Panc1 (cell line): ENCODE data around the gene PRKG1. TPM values are rescaled to one million over a fixed set of nuclear protein-coding genes. Genes with fewer than 3 reads are reported as not detected.
"Not testable (repeated sequence)": the region's sequence is repeated elsewhere in the genome, so short reads cannot be mapped to it uniquely, and the experiment has no call there.

ENCODE experiments used
- ATAC-seq: fragments of 200-7000 bp; cut with Tn5 transposase; 2 replicates; pipeline ENCODE4 v1.9.1; 2020; ENCODE audit warnings: mild to moderate bottlenecking, moderate library complexity
- BruUV-seq: library from RNA; stranded (reverse); fragments of 400-500 nt; replicated peaks from 2 replicates; lab custom pipeline; 2021; lab: Mats Ljungman, UMichigan
- CTCF ChIA-PET: fragments of 300-600 bp; sonication (Branson Sonifier 250); formaldehyde crosslinking; loops from one replicate; lab custom pipeline; 2022; ENCODE audit warnings: antibody characterized with exemption; lab: Charles Lee
- POLR2A ChIA-PET: fragments of 300-600 bp; sonication (Branson Sonifier 250); formaldehyde crosslinking; loops from one replicate; lab custom pipeline; 2022; ENCODE audit warnings: antibody characterized with exemption; lab: Charles Lee
- DNase-seq: peaks from one replicate; pipeline ENCODE4 v3.0.0-alpha.2; 2010; ENCODE audit warnings: low read depth, low spot score
- H3K27ac ChIP-seq: 2 replicates; pipeline ENCODE4 v1.5.1; 2011; ENCODE audit warnings: mild to moderate bottlenecking, low read length, inconsistent platforms
- H3K27me3 ChIP-seq: fragments of 200-500 bp; sonication (Bioruptor generic); 2 replicates; pipeline ENCODE4 v1.6.0; 2014; ENCODE audit warnings: low read length, inconsistent platforms; ENCODE audit not compliant: control insufficient read depth, insufficient read depth
- H3K36me3 ChIP-seq: fragments of 200-500 bp; sonication (Bioruptor generic); 2 replicates; pipeline ENCODE4 v1.5.1; 2014; ENCODE audit warnings: inconsistent platforms, mild to moderate bottlenecking, low read length, moderate library complexity; ENCODE audit not compliant: control insufficient read depth, insufficient read depth
- H3K4me1 ChIP-seq: 2 replicates; pipeline ENCODE4 v1.5.1; 2011; ENCODE audit warnings: inconsistent platforms, mild to moderate bottlenecking, low read length, moderate library complexity; ENCODE audit not compliant: control insufficient read depth, insufficient read depth
- H3K4me3 ChIP-seq, 2 experiments: 2 replicates each; pipeline ENCODE4 v1.5.1; 2011 to 2012; ENCODE audit warnings: low read depth in 2 of 2, low read length in 2 of 2, mild to moderate bottlenecking in 2 of 2, inconsistent platforms in 1 of 2, moderate library complexity in 1 of 2
- H3K9me3 ChIP-seq: fragments of 200-500 bp; sonication (Bioruptor generic); 2 replicates; pipeline ENCODE4 v1.5.1; 2014; ENCODE audit warnings: low read depth, mild to moderate bottlenecking, inconsistent platforms, low read length, moderate library complexity; ENCODE audit not compliant: control insufficient read depth, insufficient read depth
- CTCF ChIP-seq: fragments of 450-650 bp; IDR thresholded peaks from 2 replicates; pipeline ENCODE4 v1.5.1; 2017; ENCODE audit warnings: mild to moderate bottlenecking
- POLR2AphosphoS5 ChIP-seq: IDR thresholded peaks from 2 replicates; pipeline ENCODE4 v1.6.1; 2012; ENCODE audit warnings: mild to moderate bottlenecking, low read depth, low read length, moderate library complexity
- REST ChIP-seq, 2 experiments: IDR thresholded peaks; 2 replicates each; pipeline ENCODE4 v1.6.1; 2011 to 2012; ENCODE audit warnings: low read depth in 2 of 2, control low read depth in 1 of 2, low read length in 1 of 2, mild to moderate bottlenecking in 1 of 2, moderate library complexity in 1 of 2; ENCODE audit not compliant: insufficient read depth in 1 of 2
- SIN3A ChIP-seq: IDR thresholded peaks from 2 replicates; pipeline ENCODE4 v1.6.1; 2012; ENCODE audit warnings: low read depth, mild to moderate bottlenecking, low read length, moderate library complexity, borderline replicate concordance; ENCODE audit not compliant: insufficient read depth
- TCF7L2 ChIP-seq: IDR thresholded peaks from 2 replicates; pipeline ENCODE4 v1.6.1; 2011; ENCODE audit warnings: mild to moderate bottlenecking, low read depth, low read length, inconsistent platforms
- in situ Hi-C: cut with HindIII; loops from 2 replicates; pipeline ENCODE4 v1.10.0; 2016; ENCODE audit warnings: low sequenced_read_pairs, low pct_unique_long_range_greater_than_20kb
- intact Hi-C: fragments of 100-400 bp; cut with micrococcal nuclease; formaldehyde crosslinking; loops from one replicate; pipeline ENCODE4 v1.10.0; 2022; ENCODE audit not compliant: unreplicated experiment
- total RNA-seq: library from RNA; stranded (reverse); gene quantifications from one replicate; pipeline ENCODE4 v1.2.1, GENCODE V29; 2021; ENCODE audit not compliant: unreplicated experiment

Gene PRKG1
- total RNA-seq, 1 experiment from 2014 or later = 0.92 TPM

- TF ChIP-seq POLR2AphosphoS5 (no peak), TCF7L2 (no peak), REST (IDR thresholded peaks at IDR 0.05; ENCODE audit: insufficient read depth in 1 of 2, low read depth in 2 of 2, low read length in 1 of 2) (no peak), CTCF (no peak), SIN3A (no peak)
- Histone ChIP-seq H3K27ac (no peak overlapping the region), H3K36me3 (no peaks in the 10 kb centered on the region), H3K9me3 (no peaks in the 10 kb centered on the region), H3K4me3 (no peak overlapping the region), H3K4me1 (no peaks in the 10 kb centered on the region), H3K27me3 (no peaks in the 10 kb centered on the region)
- POLR2A ChIA-PET = no interaction called here
- no peak for DNase-seq
- BruUV-seq = no TSS peak
- in situ Hi-C loops (no loop called here), intact Hi-C loops (no loop called here)
- CTCF ChIA-PET = no interaction called here
- ATAC-seq = no peak
Observed at GRCh38 chr10:51687296-51687695, 613.0 kb downstream of the PRKG1 start.

DNA sequence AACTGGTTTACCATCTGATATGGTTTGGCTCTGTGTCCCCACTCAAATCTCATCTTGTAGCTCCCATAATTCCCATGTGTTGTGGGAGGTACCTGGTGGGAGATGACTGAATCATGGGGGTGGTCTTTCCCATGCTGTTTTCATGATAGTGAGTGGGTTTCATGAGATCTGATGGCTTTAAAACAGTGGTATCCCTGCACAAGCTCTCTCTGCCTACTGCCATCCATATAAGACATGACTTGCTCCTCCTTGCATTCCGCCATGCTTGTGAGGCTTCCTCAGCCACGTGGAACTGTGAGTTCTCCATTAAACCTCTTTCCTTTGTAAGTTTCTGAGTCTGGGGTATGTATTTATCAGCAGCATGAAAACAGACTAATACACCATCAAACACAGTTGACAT is 614.5 kb downstream of the PRKG1 start:
- H3K27ac ChIP-seq, in situ Hi-C loops, H3K36me3 ChIP-seq, POLR2A ChIA-PET, DNase-seq, BruUV-seq, H3K9me3 ChIP-seq, H3K4me1 ChIP-seq, H3K4me3 ChIP-seq, CTCF ChIA-PET, H3K27me3 ChIP-seq, ATAC-seq, intact Hi-C loops: not testable (repeated sequence)

DNA sequence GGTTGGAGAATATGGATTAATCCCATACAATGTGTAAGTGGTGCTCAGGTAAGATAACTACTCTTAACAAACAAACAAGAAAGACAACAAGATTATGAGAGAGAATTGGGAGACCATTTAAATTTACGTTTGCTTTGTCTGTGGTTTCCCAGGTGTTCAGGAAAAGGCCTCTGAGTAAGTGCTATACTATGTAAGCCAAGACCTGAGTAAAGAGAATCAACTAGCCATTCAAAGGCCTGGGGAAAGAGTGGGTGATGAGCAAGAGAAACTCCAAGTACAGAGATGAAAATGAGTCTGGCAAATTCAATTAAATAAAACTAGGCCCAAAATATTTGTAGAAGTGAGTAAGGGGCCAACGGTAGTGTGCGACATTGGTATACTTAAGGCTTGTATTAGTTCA is 615.2 kb downstream of the PRKG1 start:
- ChIA-PET CTCF (no interaction called here), POLR2A (no interaction called here)
- Histone ChIP-seq H3K4me1 (no peaks in the 10 kb centered on the region), H3K27me3 (no peaks in the 10 kb centered on the region), H3K27ac (no peak overlapping the region), H3K4me3 (no peak overlapping the region), H3K36me3 (no peaks in the 10 kb centered on the region), H3K9me3 (no peaks in the 10 kb centered on the region)
- TF ChIP-seq CTCF (no peak), REST (IDR thresholded peaks at IDR 0.05; ENCODE audit: insufficient read depth in 1 of 2, low read depth in 2 of 2, low read length in 1 of 2) (no peak), POLR2AphosphoS5 (no peak), TCF7L2 (no peak), SIN3A (no peak)
- no TSS peak for BruUV-seq
- in situ Hi-C loops (no loop called here), intact Hi-C loops (no loop called here)
- DNase-seq (no peak), ATAC-seq (no peak)
